Activated CD8-positive, alpha-beta T cell treated with anti-CD3 and anti-CD28 coated beads for 36 hours (primary cell): Measurements from ENCODE around the gene ENTPD3. TPM values are rescaled to one million over a fixed set of nuclear protein-coding genes. Genes with fewer than 3 reads are reported as not detected.
"Not testable (repeated sequence)": the region's sequence is repeated elsewhere in the genome, so short reads cannot be mapped to it uniquely, and the experiment has no call there.

Experiments used
- ATAC-seq: fragments of 200-7000 bp; cut with Tn5 transposase; one replicate; pipeline ENCODE4 v1.10.0; 2021; ENCODE audit warnings: mild to moderate bottlenecking, moderate library complexity
- CTCF ChIA-PET: fragments of 350-600 bp; sonication (Branson Sonifier 250); formaldehyde crosslinking; loops from one replicate; lab custom pipeline; 2021; ENCODE audit warnings: antibody characterized with exemption; lab: Charles Lee
- POLR2A ChIA-PET: fragments of 350-600 bp; sonication (Branson Sonifier 250); formaldehyde crosslinking; loops from one replicate; lab custom pipeline; 2021; ENCODE audit warnings: antibody characterized with exemption; lab: Charles Lee
- DNase-seq: peaks from one replicate; pipeline ENCODE4 v3.0.0-alpha.2; 2020
- H3K27ac Mint-ChIP-seq: one replicate; pipeline ENCODE4 v1.8.0; 2021; ENCODE audit warnings: mild to moderate bottlenecking, mixed read lengths
- H3K27me3 Mint-ChIP-seq: one replicate; pipeline ENCODE4 v1.8.0; 2021; ENCODE audit warnings: mixed read lengths
- H3K36me3 Mint-ChIP-seq: one replicate; pipeline ENCODE4 v1.8.0; 2021; ENCODE audit warnings: low read depth, mixed read lengths
- H3K4me1 Mint-ChIP-seq: one replicate; pipeline ENCODE4 v1.8.0; 2021; ENCODE audit warnings: low read depth, mixed read lengths
- H3K4me3 Mint-ChIP-seq: one replicate; pipeline ENCODE4 v1.8.0; 2021; ENCODE audit warnings: mild to moderate bottlenecking, moderate library complexity, mixed read lengths
- H3K9me3 Mint-ChIP-seq: one replicate; pipeline ENCODE4 v1.8.0; 2021; ENCODE audit warnings: mixed read lengths
- CTCF ChIP-seq: fragments of 200-600 bp; IDR thresholded peaks from one replicate; pipeline ENCODE4 v1.8.0; 2022; ENCODE audit warnings: antibody characterized with exemption, mild to moderate bottlenecking
- intact Hi-C: fragments of 100-400 bp; cut with micrococcal nuclease; formaldehyde crosslinking; loops from one replicate; pipeline ENCODE4 v1.10.0; 2022
- total RNA-seq, 2 experiments: library from RNA; stranded (reverse); gene quantifications; one replicate each; pipeline ENCODE4 v1.2.3, GENCODE V29; 2021

Gene ENTPD3
- total RNA-seq, 2 experiments from 2014 or later: not detected

GRCh38 chr3:40455328-40455727, 68.3 kb downstream of the ENTPD3 start:
- peaks cover 47% of the 10 kb centered on the region for H3K4me1 Mint-ChIP-seq

GRCh38 chr3:40456279-40456939, 69.4 kb downstream of the ENTPD3 start:
- DNase-seq (no peak), ATAC-seq (no peak)
- ChIA-PET POLR2A (interaction anchor here (0.6 to 4.1 kb wide), 10 partner anchors 9 to 145 kb away, joined by 3 to 26 read pairs (median 4); partner anchors contain the start of genes ZNF619 and ZNF621), CTCF (interaction anchor here (1.2 to 1.6 kb wide), 2 partner anchors 139 to 148 kb away, joined by 3 to 4 read pairs; no protein-coding TSS in a partner anchor)
- Mint-ChIP-seq H3K27me3 (no peaks in the 10 kb centered on the region), H3K27ac (peak overlapping the region; percentile 91), H3K36me3 (peaks cover 42% of the 10 kb centered on the region), H3K4me3 (peak overlapping the region; percentile 88), H3K4me1 (peaks cover 52% of the 10 kb centered on the region), H3K9me3 (no peaks in the 10 kb centered on the region)
- TF ChIP-seq CTCF: no peak
- intact Hi-C loops: loop anchor here (5.0 kb wide), 1 partner anchor 144 kb away; no protein-coding TSS in a partner anchor

More at GRCh38 chr3:40455328-40455727, 68.3 kb downstream of the ENTPD3 start:
- ATAC-seq (no peak), DNase-seq (no peak)
- Mint-ChIP-seq H3K27me3 (no peaks in the 10 kb centered on the region), H3K27ac (peak overlapping the region; percentile 15), H3K9me3 (no peaks in the 10 kb centered on the region), H3K4me3 (peak overlapping the region; percentile 88), H3K36me3 (peaks cover 37% of the 10 kb centered on the region)
- ChIA-PET POLR2A (no interaction called here), CTCF (no interaction called here)
- no peak for TF ChIP-seq CTCF
- intact Hi-C loops: loop anchor here (5.0 kb wide), 1 partner anchor 143 kb away; no protein-coding TSS in a partner anchor

- intact Hi-C loops: loop anchor here (5.0 kb wide), 1 partner anchor 145 kb away; no protein-coding TSS in a partner anchor
- peaks cover 52% of the 10 kb centered on the region for H3K4me1 Mint-ChIP-seq
- H3K4me3 Mint-ChIP-seq: peak within 1 kb of the TSS; percentile 88
- ATAC-seq (peak; percentile 74), DNase-seq (peak; percentile 97)
- TF ChIP-seq CTCF: no peak
- ChIA-PET POLR2A (interaction anchor here (0.6 to 4.1 kb wide), 14 partner anchors 8 to 148 kb away, joined by 3 to 26 read pairs (median 4); partner anchors contain the start of genes ZNF619 and ZNF621), CTCF (interaction anchor here (1.2 to 1.6 kb wide), 2 partner anchors 140 to 148 kb away, joined by 3 to 4 read pairs; no protein-coding TSS in a partner anchor)
- H3K27ac Mint-ChIP-seq: peak within 1 kb of the TSS; percentile 91
- H3K27me3 Mint-ChIP-seq: no peaks in the 10 kb centered on the region
- no peaks in the 10 kb centered on the region for H3K9me3 Mint-ChIP-seq
- H3K36me3 Mint-ChIP-seq: peaks cover 49% of the 10 kb centered on the region
These were observed 70.2 kb downstream of the ENTPD3 start, which contains the start of gene RPL14 for GRCh38 chr3:40456940-40457823. TSS of gene RPL14 (plus strand) at chr3:40457339. CDS start at chr3:40457472, 133 bp downstream.

DNA sequence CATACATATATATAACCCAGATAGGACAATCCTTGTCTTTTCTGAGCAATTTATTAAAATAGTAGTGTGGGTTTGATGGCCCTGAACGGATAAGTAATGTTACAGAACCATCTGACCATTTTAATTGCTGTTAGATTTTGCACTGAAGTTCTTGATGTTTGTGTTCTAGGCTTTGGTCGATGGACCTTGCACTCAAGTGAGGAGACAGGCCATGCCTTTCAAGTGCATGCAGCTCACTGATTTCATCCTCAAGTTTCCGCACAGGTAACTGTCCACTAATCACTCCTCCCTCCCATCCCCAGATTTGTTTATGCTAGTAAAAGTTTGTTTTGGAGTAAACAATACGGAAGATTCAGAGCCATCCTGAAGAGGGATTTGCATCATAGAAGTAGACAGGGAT, 71.5 kb downstream of the ENTPD3 start:
- Mint-ChIP-seq H3K27me3 (no peaks in the 10 kb centered on the region), H3K27ac (peak overlapping the region; percentile 91), H3K36me3 (peaks cover 58% of the 10 kb centered on the region), H3K9me3 (no peaks in the 10 kb centered on the region), H3K4me3 (peak overlapping the region; percentile 88), H3K4me1 (peaks cover 49% of the 10 kb centered on the region)
- DNase-seq: no peak
- intact Hi-C loops: loop anchor here (5.0 kb wide), 1 partner anchor 146 kb away; no protein-coding TSS in a partner anchor
- no peak for TF ChIP-seq CTCF
- no peak for ATAC-seq
- ChIA-PET POLR2A (interaction anchor here (0.7 to 4.1 kb wide), 9 partner anchors 12 to 1044 kb away, joined by 3 to 26 read pairs (median 4); partner anchors contain the start of gene ZNF619), CTCF (no interaction called here)

- Mint-ChIP-seq H3K27ac (peak overlapping the region; percentile 74), H3K4me1 (peaks cover 47% of the 10 kb centered on the region), H3K4me3 (peak overlapping the region; percentile 29), H3K36me3 (peaks cover 74% of the 10 kb centered on the region)
- ATAC-seq, H3K27me3 Mint-ChIP-seq, intact Hi-C loops, CTCF ChIA-PET, H3K9me3 Mint-ChIP-seq: not testable (repeated sequence)
- POLR2A ChIA-PET: interaction anchor here (0.5 to 4.1 kb wide), 4 partner anchors 9 to 49 kb away, joined by 3 to 26 read pairs (median 6); partner anchors contain the start of gene ZNF619
- peak; percentile 22 for DNase-seq
These were observed 73.5 kb downstream of the ENTPD3 start for GRCh38 chr3:40460481-40460880.
